Measurements from ENCODE around the gene TEF. TPM values are rescaled to one million over a fixed set of nuclear protein-coding genes. Genes with fewer than 3 reads are reported as not detected.

The TEF gene
- total RNA-seq, 1 experiment from 2014 or later: 19.4 TPM

GRCh38 chr22:41446057-41446501 is 64.3 kb downstream of the TEF start:
- intact Hi-C loops (cut with micrococcal nuclease; ENCODE audit: unreplicated experiment): loop anchor here (1.0 to 2.0 kb wide), 2 partner anchors 161 to 495 kb away; partner anchors contain the start of gene RBX1
- Histone ChIP-seq H3K9me2 (ENCODE audit: insufficient read depth) (no peaks in the 10 kb centered on the region), H3F3A (ENCODE audit: insufficient read depth, low read depth) (peaks cover 47% of the 10 kb centered on the region), H3K4me1 (replicated peaks; ENCODE audit: insufficient read depth) (peaks cover 22% of the 10 kb centered on the region), H3K4me3 (peak overlapping the region; percentile 92), H3K27me3 (ENCODE audit: insufficient read depth, low read depth) (no peaks in the 10 kb centered on the region), H4K20me1 (ENCODE audit: insufficient read depth) (peaks cover 29% of the 10 kb centered on the region), H3K4me2 (peak overlapping the region; percentile 95), H3K9me3 (ENCODE audit: insufficient read depth, low read depth) (no peaks in the 10 kb centered on the region), H3K27ac (peak overlapping the region; percentile 83), H2AFZ (peak overlapping the region; percentile 72), H3K36me3 (ENCODE audit: low read depth) (peaks cover 12% of the 10 kb centered on the region; the same call in 1 of the 2 replicates), H3K79me2 (ENCODE audit: low read depth) (peaks cover 59% of the 10 kb centered on the region)
- POLR2A ChIA-PET (ENCODE audit: unreplicated experiment): interaction anchor here (0.5 to 3.0 kb wide), 8 partner anchors 11 to 763 kb away, joined by 3 to 23 read pairs (median 8); partner anchors contain the start of genes ACO2, PHF5A and TEF
- TF ChIP-seq EZH2 (IDR thresholded peaks at IDR 0.05; ENCODE audit: low read depth) (no peak), CTCF (conservative IDR thresholded peaks at IDR 0.05) (no peak)
- peak in 1 of 2 experiments; percentile 20 for DNase-seq
- BruUV-seq (replicated peaks): no TSS peak
- CTCF ChIA-PET: interaction anchor here (0.6 kb wide), 1 partner anchor 67 kb away, joined by 4 read pairs; no protein-coding TSS in a partner anchor

DNA sequence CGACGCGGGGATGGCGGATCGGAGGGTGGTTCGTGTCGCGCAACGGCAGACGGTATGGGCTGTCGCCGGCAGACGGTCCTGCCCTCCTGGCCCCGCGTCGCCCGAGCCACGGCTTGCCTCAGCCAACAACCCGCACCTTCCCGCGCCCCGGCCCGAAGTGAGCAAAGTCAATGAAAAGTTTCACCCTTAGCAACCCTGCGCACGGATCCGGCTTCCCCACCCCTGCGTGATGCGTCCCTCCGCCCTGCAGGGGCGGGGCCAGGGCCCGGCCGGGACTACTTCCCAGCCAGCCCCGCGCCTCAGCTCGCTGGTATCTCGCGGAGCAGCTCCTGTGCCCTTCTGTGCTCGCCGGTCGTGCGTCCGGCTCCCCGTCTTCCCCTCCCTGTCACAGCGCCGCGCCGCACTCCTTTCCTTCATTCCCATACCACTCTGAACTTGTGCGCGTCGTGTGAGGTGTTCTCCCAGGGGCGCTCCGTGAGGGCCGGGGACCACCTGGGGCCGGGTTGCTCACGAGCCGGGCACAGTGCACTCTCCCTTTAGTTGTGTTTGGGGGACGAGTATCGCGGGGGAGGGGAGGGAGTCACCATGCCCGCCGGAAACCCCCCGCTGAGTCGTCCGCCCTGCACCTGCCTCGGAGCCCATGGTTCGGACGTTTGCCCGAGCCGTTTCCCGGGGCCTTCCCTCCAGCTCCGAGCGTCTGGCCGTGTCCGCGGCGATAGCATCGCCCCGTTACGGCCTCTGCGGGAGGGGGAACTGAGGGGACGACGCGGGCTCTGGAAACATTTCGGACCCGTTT is 65.1 kb downstream of the TEF start, which contains the start of gene TOB2:
Gene TOB2, minus strand, starts transcription at position 163 of the 796 bp plus-strand sequence. CDS start 9,456 bp downstream, outside the sequence.
- BruUV-seq (replicated peaks): TSS peak; percentile 86
- peaks cover 52% of the 10 kb centered on the region for H3K79me2 ChIP-seq (ENCODE audit: low read depth)
- intact Hi-C loops (cut with micrococcal nuclease; ENCODE audit: unreplicated experiment): loop anchor here (1.0 to 2.0 kb wide), 2 partner anchors 162 to 496 kb away; partner anchors contain the start of gene RBX1
- POLR2A ChIA-PET (ENCODE audit: unreplicated experiment): interaction anchor here (0.5 to 3.0 kb wide), 11 partner anchors 11 to 928 kb away, joined by 3 to 23 read pairs (median 5); partner anchors contain the start of genes ACO2, PHF5A and TEF
- H3K9me2 ChIP-seq (ENCODE audit: insufficient read depth): no peaks in the 10 kb centered on the region
- DNase-seq: peak; percentile 85 to 96
- H3K27ac ChIP-seq: peak within 1 kb of the TSS; percentile 83
- H3K4me2 ChIP-seq: peak within 1 kb of the TSS; percentile 95
- no peaks in the 10 kb centered on the region for H3K9me3 ChIP-seq (ENCODE audit: insufficient read depth, low read depth)
- TF ChIP-seq EZH2 (IDR thresholded peaks at IDR 0.05; ENCODE audit: low read depth) (no peak), CTCF (conservative IDR thresholded peaks at IDR 0.05) (no peak)
- peaks cover 12% of the 10 kb centered on the region; the same call in 1 of the 2 replicates for H3K36me3 ChIP-seq (ENCODE audit: low read depth)
- peaks cover 22% of the 10 kb centered on the region for H3K4me1 ChIP-seq (replicated peaks; ENCODE audit: insufficient read depth)
- H3K27me3 ChIP-seq (ENCODE audit: insufficient read depth, low read depth): no peaks in the 10 kb centered on the region
- H3F3A ChIP-seq (ENCODE audit: insufficient read depth, low read depth): peaks cover 47% of the 10 kb centered on the region
- H2AFZ ChIP-seq: peak within 1 kb of the TSS; percentile 91
- H3K4me3 ChIP-seq: peak within 1 kb of the TSS; percentile 92
- CTCF ChIA-PET: no interaction called here
- peaks cover 21% of the 10 kb centered on the region for H4K20me1 ChIP-seq (ENCODE audit: insufficient read depth)

GRCh38 chr22:41447435-41448188 is 65.9 kb downstream of the TEF start:
- ChIA-PET POLR2A (ENCODE audit: unreplicated experiment) (interaction anchor here (0.6 to 3.0 kb wide), 8 partner anchors 21 to 1167 kb away, joined by 3 to 11 read pairs (median 4); partner anchors contain the start of genes ACO2, PHF5A and POLDIP3), CTCF (interaction anchor here (0.6 to 1.0 kb wide), 2 partner anchors 70 to 837 kb away, joined by 3 to 4 read pairs; no protein-coding TSS in a partner anchor)
- TF ChIP-seq EZH2 (IDR thresholded peaks at IDR 0.05; ENCODE audit: low read depth): no peak
- TF ChIP-seq CTCF (conservative IDR thresholded peaks at IDR 0.05): no peak
- Histone ChIP-seq H3K9me2 (ENCODE audit: insufficient read depth) (no peaks in the 10 kb centered on the region), H3K9me3 (ENCODE audit: insufficient read depth, low read depth) (no peaks in the 10 kb centered on the region), H3K4me3 (peak overlapping the region; percentile 92), H4K20me1 (ENCODE audit: insufficient read depth) (peaks cover 13% of the 10 kb centered on the region), H3F3A (ENCODE audit: insufficient read depth, low read depth) (peaks cover 44% of the 10 kb centered on the region), H3K4me2 (peak overlapping the region; percentile 95), H3K4me1 (replicated peaks; ENCODE audit: insufficient read depth) (peaks cover 19% of the 10 kb centered on the region), H3K79me2 (ENCODE audit: low read depth) (peaks cover 44% of the 10 kb centered on the region), H3K27ac (peak overlapping the region; percentile 83), H2AFZ (peak overlapping the region; percentile 91), H3K36me3 (ENCODE audit: low read depth) (0 out of 2 replicates have a peak, but pooled peaks cover 6% of the 10 kb centered on the region), H3K27me3 (ENCODE audit: insufficient read depth, low read depth) (no peaks in the 10 kb centered on the region)
- intact Hi-C loops (cut with micrococcal nuclease; ENCODE audit: unreplicated experiment): loop anchor here (1.0 to 2.0 kb wide), 4 partner anchors 22 to 497 kb away; partner anchors contain the start of genes ACO2, RBX1 and TEF
- BruUV-seq (replicated peaks): no TSS peak
- DNase-seq: peak; percentile 52 to 61
